ENCODE measurements around the gene RAB31. TPM values are rescaled to one million over a fixed set of nuclear protein-coding genes. Genes with fewer than 3 reads are reported as not detected.
"Not testable (repeated sequence)": the region's sequence is repeated elsewhere in the genome, so short reads cannot be mapped to it uniquely, and the experiment has no call there.

The RAB31 gene
- 10.6 TPM for polyA plus RNA-seq (2012; ENCODE audit: low read depth, missing spikeins)

GRCh38 chr18:9708057-9708433 lies at the start of gene RAB31:
Gene RAB31 (plus strand): TSS chr18:9708301. CDS start chr18:9708406, 105 bp downstream.
- FAIRE-seq (peak; percentile 62), DNase-seq (ENCODE audit: insufficient read length, low spot score) (peak; percentile 51)
- TF ChIP-seq POU2F2 (IDR thresholded peaks at IDR 0.05; ENCODE audit: low read depth, low read length) (no peak), POLR2AphosphoS5 (IDR thresholded peaks at IDR 0.05; ENCODE audit: low read depth, low read length) (0 out of 2 replicates have a peak, but pooled peaks have one; percentile 36), POLR2A (IDR thresholded peaks at IDR 0.05; ENCODE audit: low read depth, low read length) (peak; percentile 39; the same call in 1 of the 2 replicates), PAX5 (IDR thresholded peaks at IDR 0.05; ENCODE audit: insufficient read depth, low read length, severe bottlenecking) (no peak)

- TF ChIP-seq POU2F2 (IDR thresholded peaks at IDR 0.05; ENCODE audit: low read depth, low read length) (no peak), POLR2A (IDR thresholded peaks at IDR 0.05; ENCODE audit: low read depth, low read length) (no peak), PAX5 (IDR thresholded peaks at IDR 0.05; ENCODE audit: insufficient read depth, low read length, severe bottlenecking) (no peak), POLR2AphosphoS5 (IDR thresholded peaks at IDR 0.05; ENCODE audit: low read depth, low read length) (no peak), SPI1 (IDR thresholded peaks at IDR 0.05; ENCODE audit: low read depth, low read length) (no peak), TAF1 (IDR thresholded peaks at IDR 0.05; ENCODE audit: low read depth, low read length) (no peak)
- FAIRE-seq (no peak), DNase-seq (ENCODE audit: insufficient read length, low spot score) (no peak)
Measured at GRCh38 chr18:9659499-9660375, 48.4 kb upstream of the RAB31 start.

GRCh38 chr18:9661564-9661963 lies 46.5 kb upstream of the RAB31 start:
- DNase-seq (ENCODE audit: insufficient read length, low spot score): no peak
- no peak for TF ChIP-seq POU2F2 (IDR thresholded peaks at IDR 0.05; ENCODE audit: low read depth, low read length)
- no peak for TF ChIP-seq POLR2A (IDR thresholded peaks at IDR 0.05; ENCODE audit: low read depth, low read length)
- TF ChIP-seq POLR2AphosphoS5 (IDR thresholded peaks at IDR 0.05; ENCODE audit: low read depth, low read length): no peak
- TF ChIP-seq PAX5 (IDR thresholded peaks at IDR 0.05; ENCODE audit: insufficient read depth, low read length, severe bottlenecking): no peak
- no peak for TF ChIP-seq TAF1 (IDR thresholded peaks at IDR 0.05; ENCODE audit: low read depth, low read length)
- TF ChIP-seq SPI1 (IDR thresholded peaks at IDR 0.05; ENCODE audit: low read depth, low read length): no peak
- FAIRE-seq: no peak

- no peak for DNase-seq (ENCODE audit: insufficient read length, low spot score)
Measured at GRCh38 chr18:9663377-9663776, 44.7 kb upstream of the RAB31 start.

GRCh38 chr18:9665314-9665713 lies 42.8 kb upstream of the RAB31 start:
- TF ChIP-seq POLR2A (IDR thresholded peaks at IDR 0.05; ENCODE audit: low read depth, low read length) (no peak), SPI1 (IDR thresholded peaks at IDR 0.05; ENCODE audit: low read depth, low read length) (no peak), POLR2AphosphoS5 (IDR thresholded peaks at IDR 0.05; ENCODE audit: low read depth, low read length) (no peak), POU2F2 (IDR thresholded peaks at IDR 0.05; ENCODE audit: low read depth, low read length) (no peak), PAX5 (IDR thresholded peaks at IDR 0.05; ENCODE audit: insufficient read depth, low read length, severe bottlenecking) (no peak), TAF1 (IDR thresholded peaks at IDR 0.05; ENCODE audit: low read depth, low read length) (no peak)
- DNase-seq (ENCODE audit: insufficient read length, low spot score) (no peak), FAIRE-seq (no peak)

More at GRCh38 chr18:9663377-9663776, 44.7 kb upstream of the RAB31 start:
- TF ChIP-seq SPI1 (IDR thresholded peaks at IDR 0.05; ENCODE audit: low read depth, low read length) (no peak), POLR2A (IDR thresholded peaks at IDR 0.05; ENCODE audit: low read depth, low read length) (no peak), POLR2AphosphoS5 (IDR thresholded peaks at IDR 0.05; ENCODE audit: low read depth, low read length) (no peak), POU2F2 (IDR thresholded peaks at IDR 0.05; ENCODE audit: low read depth, low read length) (no peak), PAX5 (IDR thresholded peaks at IDR 0.05; ENCODE audit: insufficient read depth, low read length, severe bottlenecking) (no peak), TAF1 (IDR thresholded peaks at IDR 0.05; ENCODE audit: low read depth, low read length) (no peak)
- no peak for FAIRE-seq

GRCh38 chr18:9666548-9666947 lies 41.6 kb upstream of the RAB31 start:
- TF ChIP-seq PAX5 (IDR thresholded peaks at IDR 0.05; ENCODE audit: insufficient read depth, low read length, severe bottlenecking) (no peak), POU2F2 (IDR thresholded peaks at IDR 0.05; ENCODE audit: low read depth, low read length) (no peak), SPI1 (IDR thresholded peaks at IDR 0.05; ENCODE audit: low read depth, low read length) (no peak), POLR2A (IDR thresholded peaks at IDR 0.05; ENCODE audit: low read depth, low read length) (no peak), POLR2AphosphoS5 (IDR thresholded peaks at IDR 0.05; ENCODE audit: low read depth, low read length) (no peak), TAF1 (IDR thresholded peaks at IDR 0.05; ENCODE audit: low read depth, low read length) (no peak)
- DNase-seq (ENCODE audit: insufficient read length, low spot score) (no peak), FAIRE-seq (no peak)

- DNase-seq (ENCODE audit: insufficient read length, low spot score) (no peak), FAIRE-seq (no peak)
- TF ChIP-seq PAX5 (IDR thresholded peaks at IDR 0.05; ENCODE audit: insufficient read depth, low read length, severe bottlenecking) (no peak), POU2F2 (IDR thresholded peaks at IDR 0.05; ENCODE audit: low read depth, low read length) (no peak), POLR2A (IDR thresholded peaks at IDR 0.05; ENCODE audit: low read depth, low read length) (no peak)
Measured at GRCh38 chr18:9669016-9669415, 39.1 kb upstream of the RAB31 start.

- TF ChIP-seq TAF1 (IDR thresholded peaks at IDR 0.05; ENCODE audit: low read depth, low read length) (no peak), PAX5 (IDR thresholded peaks at IDR 0.05; ENCODE audit: insufficient read depth, low read length, severe bottlenecking) (no peak), SPI1 (IDR thresholded peaks at IDR 0.05; ENCODE audit: low read depth, low read length) (no peak), POLR2AphosphoS5 (IDR thresholded peaks at IDR 0.05; ENCODE audit: low read depth, low read length) (no peak), POLR2A (IDR thresholded peaks at IDR 0.05; ENCODE audit: low read depth, low read length) (no peak), POU2F2 (IDR thresholded peaks at IDR 0.05; ENCODE audit: low read depth, low read length) (no peak)
- DNase-seq (ENCODE audit: insufficient read length, low spot score) (no peak), FAIRE-seq (no peak)
Measured at GRCh38 chr18:9671214-9671613, 36.9 kb upstream of the RAB31 start.

GRCh38 chr18:9673296-9674251 lies 34.5 kb upstream of the RAB31 start:
- TF ChIP-seq SPI1 (IDR thresholded peaks at IDR 0.05; ENCODE audit: low read depth, low read length): peak; percentile 99
- peak; percentile 79 for TF ChIP-seq POU2F2 (IDR thresholded peaks at IDR 0.05; ENCODE audit: low read depth, low read length)
- no peak for TF ChIP-seq TAF1 (IDR thresholded peaks at IDR 0.05; ENCODE audit: low read depth, low read length)
- peak; percentile 38; the same call in 1 of the 2 replicates for TF ChIP-seq POLR2AphosphoS5 (IDR thresholded peaks at IDR 0.05; ENCODE audit: low read depth, low read length)
- peak; percentile 5 for TF ChIP-seq PAX5 (IDR thresholded peaks at IDR 0.05; ENCODE audit: insufficient read depth, low read length, severe bottlenecking)
- TF ChIP-seq POLR2A (IDR thresholded peaks at IDR 0.05; ENCODE audit: low read depth, low read length): no peak
- peak; percentile 94 for FAIRE-seq
- DNase-seq (ENCODE audit: insufficient read length, low spot score): peak; percentile 73

- DNase-seq (ENCODE audit: insufficient read length, low spot score); FAIRE-seq: not testable (repeated sequence)
Measured at GRCh38 chr18:9678216-9678615, 29.9 kb upstream of the RAB31 start.

Measured in GM12891 (cell line).